ENCODE measurements around the gene CARMIL1. TPM values are rescaled to one million over a fixed set of nuclear protein-coding genes. Genes with fewer than 3 reads are reported as not detected.
A peak's percentile ranks its signal among the peaks of the same experiment; 100 is the strongest.

Gene CARMIL1
- total RNA-seq, 1 donor from 2014 or later, result 86.3 TPM

GRCh38 chr6:25414755-25415154 is 135.6 kb downstream of the CARMIL1 start:
- Mint-ChIP-seq H3K27me3 (no peaks in the 10 kb centered on the region), H3K36me3 (ENCODE audit: insufficient read depth) (peaks cover 4% of the 10 kb centered on the region), H3K4me1 (ENCODE audit: low read depth) (peaks cover 64% of the 10 kb centered on the region), H3K4me3 (ENCODE audit: low read depth) (no peak overlapping the region), H3K27ac (peak overlapping the region; percentile 61), H3K9me3 (ENCODE audit: low read depth) (peaks cover 6% of the 10 kb centered on the region)
- TF ChIP-seq CTCF (IDR thresholded peaks at IDR 0.05; ENCODE audit: unreplicated experiment), result no peak
- no peak for DNase-seq (ENCODE audit: low spot score, unreplicated experiment)

GRCh38 chr6:25415274-25415673 is 136.1 kb downstream of the CARMIL1 start:
- no peak for TF ChIP-seq CTCF (IDR thresholded peaks at IDR 0.05; ENCODE audit: unreplicated experiment)

GRCh38 chr6:25415701-25416100 is 136.5 kb downstream of the CARMIL1 start:
- TF ChIP-seq CTCF (IDR thresholded peaks at IDR 0.05; ENCODE audit: unreplicated experiment), result no peak
- no peak for DNase-seq (ENCODE audit: low spot score, unreplicated experiment)
- Mint-ChIP-seq H3K4me1 (ENCODE audit: low read depth) (peaks cover 58% of the 10 kb centered on the region), H3K27ac (no peak overlapping the region), H3K36me3 (ENCODE audit: insufficient read depth) (peaks cover 13% of the 10 kb centered on the region), H3K9me3 (ENCODE audit: low read depth) (peaks cover 13% of the 10 kb centered on the region), H3K4me3 (ENCODE audit: low read depth) (no peak overlapping the region), H3K27me3 (no peaks in the 10 kb centered on the region)

More at GRCh38 chr6:25415274-25415673, 136.1 kb downstream of the CARMIL1 start:
- no peak overlapping the region for H3K27ac Mint-ChIP-seq
- peaks cover 60% of the 10 kb centered on the region for H3K4me1 Mint-ChIP-seq (ENCODE audit: low read depth)
- H3K9me3 Mint-ChIP-seq (ENCODE audit: low read depth), result peaks cover 10% of the 10 kb centered on the region
- DNase-seq (ENCODE audit: low spot score, unreplicated experiment), result no peak
- H3K36me3 Mint-ChIP-seq (ENCODE audit: insufficient read depth), result peaks cover 9% of the 10 kb centered on the region
- H3K27me3 Mint-ChIP-seq, result no peaks in the 10 kb centered on the region
- no peak overlapping the region for H3K4me3 Mint-ChIP-seq (ENCODE audit: low read depth)

GRCh38 chr6:25417046-25417605 is 138.0 kb downstream of the CARMIL1 start:
- no peak for TF ChIP-seq CTCF (IDR thresholded peaks at IDR 0.05; ENCODE audit: unreplicated experiment)
- H3K4me1 Mint-ChIP-seq (ENCODE audit: low read depth), result peaks cover 50% of the 10 kb centered on the region

GRCh38 chr6:25418454-25419052 is 139.4 kb downstream of the CARMIL1 start:
- Mint-ChIP-seq H3K36me3 (ENCODE audit: insufficient read depth) (peaks cover 15% of the 10 kb centered on the region), H3K4me1 (ENCODE audit: low read depth) (peaks cover 41% of the 10 kb centered on the region), H3K9me3 (ENCODE audit: low read depth) (peaks cover 13% of the 10 kb centered on the region), H3K27ac (peak overlapping the region; percentile 71), H3K27me3 (no peaks in the 10 kb centered on the region), H3K4me3 (ENCODE audit: low read depth) (no peak overlapping the region)
- no peak for DNase-seq (ENCODE audit: low spot score, unreplicated experiment)
- no peak for TF ChIP-seq CTCF (IDR thresholded peaks at IDR 0.05; ENCODE audit: unreplicated experiment)

More at GRCh38 chr6:25417046-25417605, 138.0 kb downstream of the CARMIL1 start:
- DNase-seq (ENCODE audit: low spot score, unreplicated experiment), result no peak
- Mint-ChIP-seq H3K27me3 (no peaks in the 10 kb centered on the region), H3K4me3 (ENCODE audit: low read depth) (no peak overlapping the region), H3K36me3 (ENCODE audit: insufficient read depth) (peaks cover 15% of the 10 kb centered on the region), H3K27ac (peak overlapping the region; percentile 35), H3K9me3 (ENCODE audit: low read depth) (peaks cover 13% of the 10 kb centered on the region)

Data from progenitor cell of endocrine pancreas (in vitro differentiated cells).